Measurements from ENCODE around the gene ESRRA.
"Not testable (repeated sequence)": the region's sequence is repeated elsewhere in the genome, so short reads cannot be mapped to it uniquely, and the experiment has no call there.

The ESRRA gene

GRCh38 chr11:64303109-64304031 lies 2.0 kb upstream of the ESRRA start:
- Histone ChIP-seq H3K27ac (peak overlapping the region in 1 of 2 donors; percentile 94), H3K4me3 (no peak overlapping the region)
- no peak for DNase-seq (ENCODE audit: low spot score)
- TF ChIP-seq CTCF (IDR thresholded peaks at IDR 0.05), result no peak

- peak overlapping the region; percentile 99 for H3K4me3 ChIP-seq
Measured at GRCh38 chr11:64304032-64304315, 1.4 kb upstream of the ESRRA start.

GRCh38 chr11:64304316-64305072 lies 830 bp upstream of the ESRRA start:
- H3K27ac ChIP-seq, result peak overlapping the region; percentile 83 to 94
- H3K4me3 ChIP-seq, result peak overlapping the region; percentile 99
- peak; percentile 55 for TF ChIP-seq CTCF (IDR thresholded peaks at IDR 0.05)
- DNase-seq (ENCODE audit: low spot score), result peak; percentile 93

More at GRCh38 chr11:64304032-64304315, 1.4 kb upstream of the ESRRA start:
- H3K27ac ChIP-seq, result peak overlapping the region in 1 of 2 donors; percentile 94
- DNase-seq (ENCODE audit: low spot score), result no peak
- TF ChIP-seq CTCF (IDR thresholded peaks at IDR 0.05), result no peak

GRCh38 chr11:64305691-64306562 lies 603 bp downstream of the ESRRA start:
- H3K4me3 ChIP-seq, result peak overlapping the region; percentile 99

GRCh38 chr11:64306563-64306875 lies 1.2 kb downstream of the ESRRA start:
- DNase-seq (ENCODE audit: low spot score), result no peak
- Histone ChIP-seq H3K4me3 (peak overlapping the region; percentile 99), H3K27ac (peak overlapping the region; percentile 58 to 97)
- no peak for TF ChIP-seq CTCF (IDR thresholded peaks at IDR 0.05)

More at GRCh38 chr11:64305691-64306562, 603 bp downstream of the ESRRA start:
- H3K27ac ChIP-seq, result peak overlapping the region; percentile 58 to 97
- no peak for TF ChIP-seq CTCF (IDR thresholded peaks at IDR 0.05)
- DNase-seq (ENCODE audit: low spot score), result no peak

- TF ChIP-seq CTCF (IDR thresholded peaks at IDR 0.05), result no peak
- no peak for DNase-seq (ENCODE audit: low spot score)
- peak overlapping the region in 1 of 2 donors; percentile 97 for H3K27ac ChIP-seq
- H3K4me3 ChIP-seq, result peak overlapping the region; percentile 99
Measured at GRCh38 chr11:64306876-64307622, 1.7 kb downstream of the ESRRA start.

GRCh38 chr11:64307795-64308194 lies 2.5 kb downstream of the ESRRA start:
- H3K4me3 ChIP-seq; H3K27ac ChIP-seq; DNase-seq (ENCODE audit: low spot score): not testable (repeated sequence)
